GM19351 (cell line): ENCODE measurements around the gene EAF1.
"Not testable (repeated sequence)": the region's sequence is repeated elsewhere in the genome, so short reads cannot be mapped to it uniquely, and the experiment has no call there.

ENCODE experiments used
- ATAC-seq: cut with Tn5 transposase; IDR thresholded peaks from one replicate; pipeline ENCODE4 v1.9.1; 2021; ENCODE audit warnings: mild to moderate bottlenecking, moderate library complexity; ENCODE audit not compliant: unreplicated experiment

The EAF1 gene

GRCh38 chr3:15427182-15427880 lies at the start of gene EAF1, which contains the start of gene METTL6:
Gene EAF1 (plus strand): TSS chr3:15427598. CDS start chr3:15427780, 182 bp downstream.
Gene METTL6 (minus strand): TSS chr3:15427544. CDS start chr3:15426511, 1,033 bp downstream.
- peak; percentile 92 for ATAC-seq

- peak; percentile 96 for ATAC-seq
These were observed 49.2 kb upstream of the EAF1 start for GRCh38 chr3:15377961-15378791.

GRCh38 chr3:15380980-15381890 lies 46.2 kb upstream of the EAF1 start:
- ATAC-seq: no peak

GRCh38 chr3:15382405-15382923 lies 44.9 kb upstream of the EAF1 start:
- no peak for ATAC-seq

- peak; percentile 90 for ATAC-seq
These were observed 42.7 kb upstream of the EAF1 start for GRCh38 chr3:15384510-15385237.

- peak; percentile 8 for ATAC-seq
These were observed 42.1 kb upstream of the EAF1 start for GRCh38 chr3:15385238-15385695.

- ATAC-seq: no peak
These were observed 41.3 kb upstream of the EAF1 start for GRCh38 chr3:15385901-15386653.

- not testable (repeated sequence) for ATAC-seq
These were observed 40.8 kb upstream of the EAF1 start for GRCh38 chr3:15386654-15386955.

- ATAC-seq: no peak
These were observed 40.2 kb upstream of the EAF1 start for GRCh38 chr3:15387171-15387581.

GRCh38 chr3:15387735-15388134 lies 39.7 kb upstream of the EAF1 start:
- ATAC-seq: no peak

GRCh38 chr3:15388335-15388734 lies 39.1 kb upstream of the EAF1 start:
- not testable (repeated sequence) for ATAC-seq

GRCh38 chr3:15390460-15390859 lies 36.9 kb upstream of the EAF1 start:
- ATAC-seq: no peak

GRCh38 chr3:15391007-15391406 lies 36.4 kb upstream of the EAF1 start:
- ATAC-seq: no peak

GRCh38 chr3:15393252-15393651 lies 34.1 kb upstream of the EAF1 start:
- ATAC-seq: not testable (repeated sequence)

- not testable (repeated sequence) for ATAC-seq
These were observed 28.7 kb upstream of the EAF1 start for GRCh38 chr3:15398731-15399133.

GRCh38 chr3:15399970-15400369 lies 27.4 kb upstream of the EAF1 start:
- ATAC-seq: no peak

- no peak for ATAC-seq
These were observed 25.5 kb upstream of the EAF1 start for GRCh38 chr3:15401936-15402335.

GRCh38 chr3:15403495-15403894 lies 23.9 kb upstream of the EAF1 start:
- no peak for ATAC-seq

GRCh38 chr3:15403965-15404364 lies 23.4 kb upstream of the EAF1 start:
- ATAC-seq: no peak
